GM12892 (cell line): ENCODE results near the gene SMG7.

Experiments
- POLR2A ChIP-seq: IDR thresholded peaks from 2 replicates; pipeline ENCODE4 v1.6.1; 2011; ENCODE audit warnings: low read depth, low read length, control low read depth
- POLR2AphosphoS5 ChIP-seq: IDR thresholded peaks from 2 replicates; pipeline ENCODE4 v1.6.1; 2011; ENCODE audit warnings: low read depth, low read length, control low read depth
- TAF1 ChIP-seq: IDR thresholded peaks from 2 replicates; pipeline ENCODE4 v1.6.1; 2011; ENCODE audit warnings: low read depth, mild to moderate bottlenecking, control low read depth, low read length, borderline replicate concordance

GRCh38 chr1:183543619-183544204 lies 71.4 kb downstream of the SMG7 start:
- no peak for TF ChIP-seq POLR2AphosphoS5
- TF ChIP-seq POLR2A: no peak
- TF ChIP-seq TAF1: no peak
